ENCODE data around the gene AKAP13. TPM values are rescaled to one million over a fixed set of nuclear protein-coding genes. Genes with fewer than 3 reads are reported as not detected.

The AKAP13 gene
- polyA plus RNA-seq, 1 of the 3 experiments (the other 2 are of a cell fraction), result 8.4 TPM

- H4K20me1 ChIP-seq (ENCODE audit: insufficient read depth), result peaks cover 15% of the 10 kb centered on the region; the same call in 1 of the 2 replicates
- TF ChIP-seq PBX3 (IDR thresholded peaks at IDR 0.05), result no peak
- TF ChIP-seq USF2 (IDR thresholded peaks at IDR 0.05; ENCODE audit: borderline replicate concordance, low read depth, low read length), result no peak
- no peak for TF ChIP-seq POLR2AphosphoS5 (IDR thresholded peaks at IDR 0.05; ENCODE audit: low read depth, low read length)
- no peak for TF ChIP-seq GABPA (IDR thresholded peaks at IDR 0.05; ENCODE audit: low read depth)
- no peak for TF ChIP-seq RXRA (IDR thresholded peaks at IDR 0.05; ENCODE audit: borderline replicate concordance, low read depth)
- TF ChIP-seq CTCF (IDR thresholded peaks at IDR 0.05), result no peak
- no peak for DNase-seq
- no peak overlapping the region for H3K27ac ChIP-seq (ENCODE audit: low read depth in 2 of 2, low read length in 1 of 2)
- H3K4me3 ChIP-seq (ENCODE audit: low read depth in 2 of 2, low read length in 1 of 2), result no peak overlapping the region
- ChIA-PET CTCF (interaction anchor here (1.0 kb wide), 1 partner anchor 42 kb away, joined by 3 read pairs; no protein-coding TSS in a partner anchor), POLR2A (interaction anchor here (0.6 kb wide), 1 partner anchor 35 kb away, joined by 3 read pairs; no protein-coding TSS in a partner anchor)
- H3K4me2 ChIP-seq, result no peak overlapping the region
- no peaks in the 10 kb centered on the region for H3K36me3 ChIP-seq (replicated peaks in 1 of 2; ENCODE audit: control insufficient read depth in 1 of 2, insufficient read depth in 2 of 2, low read length in 1 of 2)
- H3F3A ChIP-seq (replicated peaks; ENCODE audit: insufficient read depth), result peaks cover 8% of the 10 kb centered on the region
- no peaks in the 10 kb centered on the region for H3K9me2 ChIP-seq
- H3K27me3 ChIP-seq (ENCODE audit: insufficient read depth), result no peaks in the 10 kb centered on the region
- H3K9ac ChIP-seq, result no peak overlapping the region
- H3K4me1 ChIP-seq (ENCODE audit: control insufficient read depth in 1 of 2, insufficient read depth in 2 of 2, low read depth in 1 of 2, low read length in 1 of 2), result peaks cover 0 to 2% of the 10 kb centered on the region in 2 experiments; a peak in 3 of 4 replicates
- peaks cover 68% of the 10 kb centered on the region for H3K79me2 ChIP-seq (ENCODE audit: insufficient read depth)
- no peaks in the 10 kb centered on the region for H3K9me3 ChIP-seq
- no peak overlapping the region for H2AFZ ChIP-seq (ENCODE audit: low read depth)
These were observed 62.6 kb downstream of the AKAP13 start for GRCh38 chr15:85443046-85443445.

- H3K36me3 ChIP-seq (replicated peaks in 1 of 2; ENCODE audit: control insufficient read depth in 1 of 2, insufficient read depth in 2 of 2, low read length in 1 of 2), result no peaks in the 10 kb centered on the region
- TF ChIP-seq PBX3 (IDR thresholded peaks at IDR 0.05), result 0 out of 2 replicates have a peak, but pooled peaks have one; percentile 3
- TF ChIP-seq GATA2 (CRISPR knock-in tag; IDR thresholded peaks at IDR 0.05), result no peak
- no peak overlapping the region for H3K9ac ChIP-seq
- 91% methylated on average over 4 of the region's 4 CpGs for WGBS (ENCODE audit: low lambda C conversion rate)
- H4K20me1 ChIP-seq (ENCODE audit: insufficient read depth), result peaks cover 19% of the 10 kb centered on the region; the same call in 1 of the 2 replicates
- H3K4me2 ChIP-seq, result no peak overlapping the region
- no peaks in the 10 kb centered on the region for H3K27me3 ChIP-seq (ENCODE audit: insufficient read depth)
- CTCF ChIA-PET, result interaction anchor here (0.5 to 1.0 kb wide), 2 partner anchors 42 to 116 kb away, joined by 3 read pairs; no protein-coding TSS in a partner anchor
- no peak overlapping the region for H3K27ac ChIP-seq (ENCODE audit: low read depth in 2 of 2, low read length in 1 of 2)
- H3F3A ChIP-seq (replicated peaks; ENCODE audit: insufficient read depth), result peaks cover 8% of the 10 kb centered on the region
- H3K79me2 ChIP-seq (ENCODE audit: insufficient read depth), result peaks cover 74% of the 10 kb centered on the region
- POLR2A ChIA-PET, result no interaction called here
- H3K9me3 ChIP-seq, result no peaks in the 10 kb centered on the region
- H3K9me2 ChIP-seq, result no peaks in the 10 kb centered on the region
- H3K4me3 ChIP-seq (ENCODE audit: low read depth in 2 of 2, low read length in 1 of 2), result no peak overlapping the region
- no peak for DNase-seq
- H2AFZ ChIP-seq (ENCODE audit: low read depth), result no peak overlapping the region
- peaks cover 0 to 2% of the 10 kb centered on the region in 2 experiments; a peak in 3 of 4 replicates for H3K4me1 ChIP-seq (ENCODE audit: control insufficient read depth in 1 of 2, insufficient read depth in 2 of 2, low read depth in 1 of 2, low read length in 1 of 2)
These were observed 63.2 kb downstream of the AKAP13 start for GRCh38 chr15:85443593-85444087.

Data from SK-N-SH (cell line).